GM23248 (cell line): ENCODE measurements around the gene PRDM1. TPM values are rescaled to one million over a fixed set of nuclear protein-coding genes. Genes with fewer than 3 reads are reported as not detected.

ENCODE experiments used
- DNase-seq: peaks from one replicate; pipeline ENCODE4 v3.0.0-alpha.2; 2015
- H2AFZ ChIP-seq: fragments of 200-600 bp; sonication (generic); 2 replicates; pipeline ENCODE4 v1.6.1; 2016; ENCODE audit warnings: antibody characterized with exemption
- H3F3A ChIP-seq: fragments of 200-600 bp; sonication (generic); 2 replicates; pipeline ENCODE4 v1.6.1; 2016; ENCODE audit warnings: mild to moderate bottlenecking, antibody characterized with exemption, mixed run types; ENCODE audit not compliant: insufficient read depth
- H3K27ac ChIP-seq: fragments of 200-600 bp; sonication (generic); 2 replicates; pipeline ENCODE4 v1.5.1; 2016; ENCODE audit warnings: mild to moderate bottlenecking
- H3K27me3 ChIP-seq: fragments of 200-600 bp; sonication (generic); replicated peaks from 2 replicates; pipeline ENCODE4 v1.6.1; 2016; ENCODE audit warnings: mild to moderate bottlenecking; ENCODE audit not compliant: insufficient read depth
- H3K36me3 ChIP-seq: fragments of 200-600 bp; sonication (generic); 2 replicates; pipeline ENCODE4 v1.6.1; 2016; ENCODE audit warnings: low read depth, mild to moderate bottlenecking
- H3K4me1 ChIP-seq: fragments of 200-600 bp; sonication (generic); 2 replicates; pipeline ENCODE4 v1.6.1; 2016; ENCODE audit warnings: mild to moderate bottlenecking; ENCODE audit not compliant: insufficient read depth
- H3K4me2 ChIP-seq: fragments of 200-600 bp; sonication (generic); one replicate; pipeline ENCODE4 v1.6.1; 2016; ENCODE audit warnings: mild to moderate bottlenecking; ENCODE audit not compliant: unreplicated experiment
- H3K4me3 ChIP-seq: fragments of 200-600 bp; sonication (generic); 2 replicates; pipeline ENCODE4 v1.5.1; 2016; ENCODE audit warnings: mild to moderate bottlenecking
- H3K79me2 ChIP-seq: fragments of 200-600 bp; sonication (generic); 2 replicates; pipeline ENCODE4 v1.6.1; 2016; ENCODE audit warnings: mild to moderate bottlenecking; ENCODE audit not compliant: insufficient read depth
- H3K9ac ChIP-seq: fragments of 200-600 bp; sonication (generic); 2 replicates; pipeline ENCODE4 v1.6.1; 2016; ENCODE audit warnings: mild to moderate bottlenecking
- H3K9me2 ChIP-seq: fragments of 200-600 bp; sonication (generic); 2 replicates; pipeline ENCODE4 v1.6.1; 2016; ENCODE audit warnings: mixed run types, mild to moderate bottlenecking, moderate library complexity; ENCODE audit not compliant: insufficient read depth
- H3K9me3 ChIP-seq: fragments of 200-600 bp; sonication (generic); one replicate; pipeline ENCODE4 v1.6.1; 2017; ENCODE audit warnings: low read depth
- H4K20me1 ChIP-seq: fragments of 200-600 bp; sonication (generic); 2 replicates; pipeline ENCODE4 v1.6.0; 2016; ENCODE audit not compliant: insufficient read depth
- EZH2 ChIP-seq: fragments of 200-600 bp; sonication (generic); IDR thresholded peaks from 2 replicates; pipeline ENCODE4 v1.6.1; 2018; ENCODE audit warnings: antibody characterized with exemption, mild to moderate bottlenecking; ENCODE audit not compliant: insufficient read depth, poor library complexity, severe bottlenecking
- EZH2phosphoT487 ChIP-seq: fragments of 200-600 bp; sonication (generic); IDR thresholded peaks from 2 replicates; pipeline ENCODE4 v1.6.1; 2018; ENCODE audit warnings: antibody characterized with exemption, moderate library complexity, mild to moderate bottlenecking, low read depth; ENCODE audit not compliant: insufficient read depth
- WGBS, 2 experiments: methylation state at CpG; one replicate each; pipeline ENCODE4 v1.1.6; 2015 to 2017; ENCODE audit warnings: low lambda C conversion rate in 2 of 2, low coverage in 1 of 2; ENCODE audit errors: missing lambda C conversion rate in 2 of 2; 5-methylcytosine and 5-hydroxymethylcytosine counted together
- in situ Hi-C: fragments of 300-500 bp; cut with MboI; formaldehyde crosslinking; loops from 2 replicates; pipeline ENCODE4 v1.15.0; 2020
- polyA plus RNA-seq: library from polyadenylated mRNA; unstranded; fragments of >200 nt; fragmentation: Nextera tagmentation; extraction: Ambion mirVana; gene quantifications from 2 replicates; pipeline ENCODE4 v1.2.1, GENCODE V29; 2016
- total RNA-seq: library from RNA; depleted of rRNA; stranded (reverse); fragments of >200 nt; shearing (Covaris generic); gene quantifications from 2 replicates; pipeline ENCODE4 v1.2.3, GENCODE V29; 2014

PRDM1 gene
- total and polyA plus RNA-seq, 2 experiments from 2014 or later, result 2.7 to 3.9 TPM

- no peak for DNase-seq
- WGBS, 2 experiments, result 94% methylated on average over 4 of the region's 4 CpGs
- H3K27ac ChIP-seq, result no peak overlapping the region
- peaks cover 16% of the 10 kb centered on the region for H3K4me1 ChIP-seq
- no peak overlapping the region for H3K4me3 ChIP-seq
- H3K9me3 ChIP-seq, result no peaks in the 10 kb centered on the region
- in situ Hi-C loops, result no loop called here
- no peaks in the 10 kb centered on the region for H3K36me3 ChIP-seq
- H3K9ac ChIP-seq, result no peak overlapping the region
- H4K20me1 ChIP-seq, result no peaks in the 10 kb centered on the region
- TF ChIP-seq EZH2phosphoT487 (no peak), EZH2 (no peak)
- H3K4me2 ChIP-seq, result no peak overlapping the region
- H3K9me2 ChIP-seq, result no peaks in the 10 kb centered on the region
- no peak overlapping the region for H2AFZ ChIP-seq
- H3K79me2 ChIP-seq, result no peaks in the 10 kb centered on the region
- H3K27me3 ChIP-seq, result no peaks in the 10 kb centered on the region
- peaks cover 9% of the 10 kb centered on the region; the same call in 1 of the 2 replicates for H3F3A ChIP-seq
These were observed 59.0 kb downstream of the PRDM1 start for GRCh38 chr6:106145144-106145543.

DNA sequence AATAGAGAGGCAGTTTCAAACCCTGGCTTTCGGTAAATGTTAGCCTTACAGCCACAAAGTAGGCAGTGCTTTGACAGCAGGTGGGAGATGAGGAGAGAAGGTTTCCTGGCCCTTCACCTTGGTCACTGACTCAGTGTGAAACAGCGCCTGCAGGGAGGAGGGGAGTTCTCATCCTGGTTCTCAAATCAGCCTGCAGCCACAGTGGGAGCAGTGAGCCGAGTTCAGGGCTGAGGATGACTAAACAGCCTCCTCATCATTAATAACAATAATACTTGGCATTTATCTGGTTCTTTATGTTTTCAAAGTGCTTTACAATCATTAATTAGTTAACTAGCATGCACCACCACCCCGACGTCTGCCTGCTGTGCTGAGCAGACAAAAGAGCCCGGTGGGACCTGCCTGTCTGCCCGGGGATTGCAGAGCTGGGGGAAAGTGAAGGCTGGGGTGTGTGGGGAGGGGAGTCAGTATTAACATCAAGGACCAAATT, 59.6 kb downstream of the PRDM1 start:
- no peak overlapping the region for H2AFZ ChIP-seq
- in situ Hi-C loops, result no loop called here
- 45 to 50% methylated on average over 7 of the region's 7 CpGs for WGBS, 2 experiments

DNA sequence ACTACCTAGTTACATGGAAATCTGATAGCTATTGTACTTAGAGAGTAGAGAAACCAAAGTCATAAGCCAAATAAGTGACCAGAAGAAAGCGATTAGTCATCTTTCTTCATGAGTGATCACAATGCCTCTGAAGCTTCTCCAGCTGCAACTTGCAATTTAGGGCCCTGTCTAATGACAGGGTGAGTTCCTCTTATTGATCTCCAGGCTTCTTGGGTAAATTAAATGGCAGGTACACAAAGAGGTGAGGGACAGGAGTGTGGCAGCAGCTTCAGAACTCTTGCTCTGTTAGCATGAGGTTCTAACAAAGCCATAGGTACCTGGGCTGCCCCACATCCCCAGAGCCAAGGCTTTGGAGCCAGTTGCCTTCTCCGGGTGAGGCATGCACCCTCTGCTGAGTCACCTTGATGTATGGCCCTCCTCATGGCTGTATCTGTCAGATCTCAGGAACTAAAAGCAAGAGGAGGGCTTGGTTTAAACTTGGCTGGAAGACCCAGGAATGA, 60.8 kb downstream of the PRDM1 start:
- WGBS, 2 experiments, result 45 to 48% methylated on average over 2 of the region's 2 CpGs
- peak; percentile 68 for DNase-seq
- no peaks in the 10 kb centered on the region for H3K27me3 ChIP-seq
- no peaks in the 10 kb centered on the region for H4K20me1 ChIP-seq
- no peak overlapping the region for H3K4me2 ChIP-seq
- peaks cover 16% of the 10 kb centered on the region for H3K4me1 ChIP-seq
- no peak overlapping the region for H3K4me3 ChIP-seq
- H3K27ac ChIP-seq, result no peak overlapping the region
- H2AFZ ChIP-seq, result no peak overlapping the region
- H3K79me2 ChIP-seq, result no peaks in the 10 kb centered on the region
- no peak overlapping the region for H3K9ac ChIP-seq
- no peaks in the 10 kb centered on the region for H3K9me3 ChIP-seq
- peaks cover 9% of the 10 kb centered on the region; the same call in 1 of the 2 replicates for H3F3A ChIP-seq
- in situ Hi-C loops, result no loop called here
- TF ChIP-seq EZH2 (no peak), EZH2phosphoT487 (no peak)
- H3K9me2 ChIP-seq, result no peaks in the 10 kb centered on the region
- H3K36me3 ChIP-seq, result no peaks in the 10 kb centered on the region

More for the DNA sequence above, 59.6 kb downstream of the PRDM1 start:
- no peak overlapping the region for H3K4me3 ChIP-seq
- no peaks in the 10 kb centered on the region for H3K79me2 ChIP-seq
- H3K9ac ChIP-seq, result no peak overlapping the region
- no peak for TF ChIP-seq EZH2
- no peak for TF ChIP-seq EZH2phosphoT487
- H3K36me3 ChIP-seq, result no peaks in the 10 kb centered on the region
- DNase-seq, result peak; percentile 35
- no peaks in the 10 kb centered on the region for H3K27me3 ChIP-seq
- peaks cover 9% of the 10 kb centered on the region; the same call in 1 of the 2 replicates for H3F3A ChIP-seq
- no peak overlapping the region for H3K27ac ChIP-seq
- no peak overlapping the region for H3K4me2 ChIP-seq
- no peaks in the 10 kb centered on the region for H4K20me1 ChIP-seq
- H3K4me1 ChIP-seq, result peaks cover 16% of the 10 kb centered on the region
- no peaks in the 10 kb centered on the region for H3K9me3 ChIP-seq
- no peaks in the 10 kb centered on the region for H3K9me2 ChIP-seq

GRCh38 chr6:106147476-106147875, 61.3 kb downstream of the PRDM1 start:
- in situ Hi-C loops, result no loop called here
- Histone ChIP-seq H3K9me2 (no peaks in the 10 kb centered on the region), H2AFZ (no peak overlapping the region), H3K4me3 (no peak overlapping the region), H3F3A (peaks cover 9% of the 10 kb centered on the region; the same call in 1 of the 2 replicates), H3K36me3 (no peaks in the 10 kb centered on the region), H4K20me1 (no peaks in the 10 kb centered on the region), H3K27ac (no peak overlapping the region), H3K4me1 (peaks cover 16% of the 10 kb centered on the region), H3K79me2 (no peaks in the 10 kb centered on the region), H3K4me2 (no peak overlapping the region), H3K27me3 (no peaks in the 10 kb centered on the region), H3K9ac (no peak overlapping the region), H3K9me3 (no peaks in the 10 kb centered on the region)
- WGBS, 2 experiments, result 50 to 96% methylated on average over 1 to 2 of the region's 2 CpGs
- TF ChIP-seq EZH2phosphoT487 (no peak), EZH2 (no peak)
- no peak for DNase-seq
